VCaP (cell line): ENCODE measurements around the gene ADGRV1.

ENCODE experiments used
- H3K27ac ChIP-seq: fragments of 450-650 bp; 2 replicates; pipeline ENCODE4 v1.5.1; 2017
- TF ChIP-seq, protein P1 (sequence below): fragments of 450-650 bp; conservative IDR thresholded peaks from 2 replicates; pipeline ENCODE4 v1.5.1; 2017; ENCODE audit warnings: mild to moderate bottlenecking, moderate library complexity

ADGRV1 gene

DNA sequence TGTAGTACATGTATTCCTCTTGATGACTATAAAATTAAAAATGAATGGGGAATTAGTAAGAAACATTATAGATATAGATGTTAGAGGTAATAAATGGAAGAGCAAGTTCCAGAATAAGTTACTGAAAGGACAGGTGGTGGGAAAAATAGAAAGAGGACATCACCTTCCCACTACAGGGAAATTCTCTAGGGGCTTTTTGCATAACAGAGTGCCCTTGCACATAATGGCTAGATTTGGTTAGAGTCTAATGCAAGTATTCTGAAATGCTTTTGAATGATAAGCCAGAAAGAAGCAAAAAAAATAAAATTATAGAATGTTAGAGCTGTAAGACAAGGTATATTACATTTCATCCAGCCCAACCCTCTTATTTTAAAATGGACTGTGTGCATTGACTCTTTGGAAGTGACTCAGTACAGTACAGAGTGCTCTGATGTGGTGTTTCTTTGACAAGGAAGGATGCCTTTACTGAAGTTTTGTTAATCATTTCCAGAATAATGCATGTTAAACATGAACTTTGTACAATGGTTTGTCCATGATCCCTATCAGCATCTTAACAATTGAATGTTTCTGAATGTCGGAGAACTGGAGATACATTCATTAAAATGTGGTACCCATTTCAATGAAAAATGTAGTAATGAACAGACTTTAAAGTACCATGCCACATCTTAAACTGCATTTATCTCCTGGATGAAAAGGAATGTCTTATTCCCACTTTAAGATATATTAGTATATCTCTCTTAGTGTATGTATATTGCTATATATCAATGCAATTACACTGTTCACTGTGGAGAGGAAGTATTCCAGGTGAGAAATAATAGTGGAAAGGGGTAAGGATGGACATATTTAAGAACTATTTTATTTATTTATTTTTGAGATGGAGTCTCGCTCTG, 391.1 kb downstream of the ADGRV1 start:
- peak overlapping the region; percentile 75 for H3K27ac ChIP-seq
- TF ChIP-seq, protein P1, sequence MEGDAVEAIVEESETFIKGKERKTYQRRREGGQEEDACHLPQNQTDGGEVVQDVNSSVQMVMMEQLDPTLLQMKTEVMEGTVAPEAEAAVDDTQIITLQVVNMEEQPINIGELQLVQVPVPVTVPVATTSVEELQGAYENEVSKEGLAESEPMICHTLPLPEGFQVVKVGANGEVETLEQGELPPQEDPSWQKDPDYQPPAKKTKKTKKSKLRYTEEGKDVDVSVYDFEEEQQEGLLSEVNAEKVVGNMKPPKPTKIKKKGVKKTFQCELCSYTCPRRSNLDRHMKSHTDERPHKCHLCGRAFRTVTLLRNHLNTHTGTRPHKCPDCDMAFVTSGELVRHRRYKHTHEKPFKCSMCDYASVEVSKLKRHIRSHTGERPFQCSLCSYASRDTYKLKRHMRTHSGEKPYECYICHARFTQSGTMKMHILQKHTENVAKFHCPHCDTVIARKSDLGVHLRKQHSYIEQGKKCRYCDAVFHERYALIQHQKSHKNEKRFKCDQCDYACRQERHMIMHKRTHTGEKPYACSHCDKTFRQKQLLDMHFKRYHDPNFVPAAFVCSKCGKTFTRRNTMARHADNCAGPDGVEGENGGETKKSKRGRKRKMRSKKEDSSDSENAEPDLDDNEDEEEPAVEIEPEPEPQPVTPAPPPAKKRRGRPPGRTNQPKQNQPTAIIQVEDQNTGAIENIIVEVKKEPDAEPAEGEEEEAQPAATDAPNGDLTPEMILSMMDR, result no peak

DNA sequence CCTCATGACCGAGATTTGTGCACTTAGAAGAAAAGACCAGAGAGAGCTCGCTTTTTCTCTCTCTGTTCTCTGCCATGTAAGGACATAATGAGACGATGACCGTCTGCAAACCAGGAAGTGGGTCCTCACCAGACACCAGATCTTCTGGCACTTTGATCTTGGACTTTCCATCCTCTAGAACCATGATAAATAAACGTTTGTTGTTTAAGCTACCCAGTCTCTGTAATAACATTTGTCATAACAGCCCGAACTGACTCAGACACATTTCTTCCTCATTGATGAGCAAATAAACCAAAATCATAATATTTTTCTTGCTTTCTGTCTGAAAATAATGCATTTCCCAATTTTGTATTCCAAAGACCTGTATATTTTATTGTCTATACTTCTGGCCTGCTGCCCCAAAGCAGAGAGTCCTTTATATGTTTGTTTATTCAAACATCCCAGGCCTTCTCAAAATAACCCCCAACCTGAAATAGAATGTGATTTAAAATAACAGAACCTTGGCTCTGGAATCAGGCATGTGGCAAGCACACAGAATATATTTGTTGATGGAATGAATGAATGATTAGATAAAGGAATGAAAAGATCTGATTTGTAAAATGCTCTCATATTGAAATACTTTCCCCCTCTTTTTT, 396.5 kb downstream of the ADGRV1 start:
- TF ChIP-seq, protein P1, result no peak
- H3K27ac ChIP-seq, result no peak overlapping the region

DNA sequence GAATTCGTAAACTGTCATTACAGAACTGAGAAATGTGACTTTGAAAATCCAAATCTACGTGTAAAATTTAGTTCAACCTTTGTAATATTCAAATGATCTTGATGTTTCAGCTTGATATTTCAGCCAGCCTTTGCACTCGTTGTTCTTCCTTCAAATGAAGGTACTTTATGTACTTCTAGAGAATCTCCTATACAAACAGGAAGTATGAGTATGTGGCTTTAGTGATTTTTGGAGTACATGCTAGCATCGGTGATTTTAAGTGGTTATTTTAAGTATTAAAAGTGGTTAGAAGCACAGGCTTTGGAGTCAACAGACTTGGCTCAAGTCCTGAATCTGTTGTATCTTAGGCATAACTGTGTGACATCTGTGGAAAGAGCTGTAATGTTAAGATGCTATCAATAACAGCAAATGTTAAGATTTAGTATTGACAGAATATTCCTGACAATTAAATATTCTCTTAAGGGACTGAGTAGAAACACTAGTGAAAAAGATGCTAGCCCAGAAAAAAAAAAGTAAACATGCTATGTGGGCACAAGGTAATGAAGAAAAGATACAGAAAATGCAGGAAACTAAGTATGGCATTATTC, 398.0 kb downstream of the ADGRV1 start:
- peak overlapping the region; percentile 50 for H3K27ac ChIP-seq
- TF ChIP-seq, protein P1, result no peak

DNA sequence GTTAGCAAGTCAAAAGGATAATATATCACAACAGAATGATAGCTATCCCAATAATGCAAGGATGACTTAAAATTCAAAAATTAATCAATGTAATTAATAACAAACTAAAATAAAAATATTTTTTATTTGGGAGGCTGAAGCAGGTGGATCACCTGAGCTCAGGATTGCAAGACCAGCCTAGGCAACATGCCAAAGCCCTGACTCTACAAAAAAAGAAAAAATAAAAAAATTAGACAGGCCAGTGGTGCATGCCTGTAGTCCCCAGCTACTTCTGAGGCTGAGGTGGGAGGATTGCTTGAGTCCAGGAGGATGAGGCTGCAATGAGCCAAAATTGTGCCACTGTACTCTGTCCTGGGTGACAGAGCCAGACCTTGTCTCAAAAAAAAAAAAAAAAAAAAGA, 399.3 kb downstream of the ADGRV1 start:
- TF ChIP-seq, protein P1, result no peak
- no peak overlapping the region for H3K27ac ChIP-seq

DNA sequence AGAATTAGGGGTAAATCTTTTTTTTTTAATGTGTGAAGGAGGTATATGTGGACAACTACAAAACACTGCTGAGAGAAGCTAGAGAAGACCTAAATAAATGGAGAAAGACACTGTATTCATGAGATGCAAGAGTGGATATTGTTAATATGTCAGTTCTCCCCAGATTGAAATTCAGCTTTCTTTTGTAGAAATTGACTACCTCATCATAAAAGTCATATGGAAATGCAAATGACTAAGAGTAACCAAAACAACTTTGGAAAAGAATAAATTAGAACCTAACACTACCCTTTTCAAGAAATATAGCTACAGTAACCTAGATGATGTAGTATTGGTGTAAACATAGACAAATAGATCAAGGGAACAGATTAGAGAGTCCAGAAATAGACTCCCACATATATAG, 400.7 kb downstream of the ADGRV1 start:
- H3K27ac ChIP-seq, result no peak overlapping the region
- TF ChIP-seq, protein P1, result no peak

DNA sequence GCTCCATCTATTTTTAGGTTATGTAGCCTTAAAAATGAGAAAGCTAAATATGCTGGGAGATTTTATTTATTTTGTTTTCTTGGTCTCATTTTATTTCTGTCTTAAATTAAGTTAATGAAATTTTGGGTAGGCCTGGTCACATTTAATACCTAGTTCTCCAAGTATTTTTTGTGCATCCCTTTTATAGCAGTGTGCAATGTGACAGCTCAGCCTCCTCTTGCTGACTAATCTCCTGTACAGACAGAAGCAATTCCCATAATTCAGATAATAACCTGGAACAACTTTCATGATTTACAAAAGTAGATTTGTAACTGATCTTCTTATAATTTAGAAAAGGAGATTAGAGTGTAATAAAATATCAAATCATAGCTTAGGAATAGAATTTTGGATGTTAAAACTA, 403.9 kb downstream of the ADGRV1 start:
- TF ChIP-seq, protein P1, result no peak
- H3K27ac ChIP-seq, result no peak overlapping the region

DNA sequence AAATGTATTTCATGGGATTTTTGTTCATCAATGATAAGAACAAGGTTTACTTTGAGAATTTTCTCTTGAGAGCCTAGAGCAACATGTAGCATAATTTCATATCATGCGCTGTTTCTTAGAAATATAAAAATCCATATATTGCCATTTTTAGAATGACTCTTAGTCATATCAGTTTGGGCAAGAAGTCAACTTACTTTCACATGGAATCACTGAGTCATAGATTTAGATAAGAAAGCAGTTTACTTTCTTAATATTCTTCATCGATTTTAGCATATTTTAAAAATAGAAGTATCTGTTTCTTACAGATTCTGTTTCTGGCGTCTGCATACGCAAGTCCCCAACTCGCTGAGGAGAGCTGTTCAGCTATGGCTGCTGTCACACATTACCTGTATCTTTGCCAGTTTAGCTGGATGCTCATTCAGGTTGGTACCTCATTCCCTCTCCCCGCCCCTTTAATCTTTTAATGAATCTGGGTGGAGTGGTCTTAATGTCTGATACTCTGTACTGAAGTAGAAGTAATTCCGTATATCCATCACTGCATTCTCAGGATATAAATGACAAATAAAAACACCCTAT, 406.6 kb downstream of the ADGRV1 start:
- H3K27ac ChIP-seq, result no peak overlapping the region
- TF ChIP-seq, protein P1, result no peak
